Rectal smooth muscle tissue (tissue), 1 donor: ENCODE data around the gene FMNL1.
A peak's percentile ranks its signal among the peaks of the same experiment; 100 is the strongest.
"Not testable (repeated sequence)": the region's sequence is repeated elsewhere in the genome, so short reads cannot be mapped to it uniquely, and the experiment has no call there.

Source experiments
- H3K27ac ChIP-seq: one replicate; pipeline ENCODE4 v1.7.0; 2013; ENCODE audit warnings: low read depth, low read length, inconsistent platforms
- H3K27me3 ChIP-seq: one replicate; pipeline ENCODE4 v1.7.0; 2013; ENCODE audit warnings: low read length; ENCODE audit not compliant: control insufficient read depth, insufficient read depth
- H3K36me3 ChIP-seq: one replicate; pipeline ENCODE4 v1.7.0; 2013; ENCODE audit warnings: low read length; ENCODE audit not compliant: control insufficient read depth, insufficient read depth
- H3K4me1 ChIP-seq: one replicate; pipeline ENCODE4 v1.7.0; 2013; ENCODE audit warnings: low read length; ENCODE audit not compliant: control insufficient read depth, insufficient read depth
- H3K4me3 ChIP-seq: one replicate; pipeline ENCODE4 v1.7.0; 2013; ENCODE audit warnings: low read length
- H3K9ac ChIP-seq: one replicate; pipeline ENCODE4 v1.7.0; 2013; ENCODE audit warnings: low read length

Gene FMNL1

DNA sequence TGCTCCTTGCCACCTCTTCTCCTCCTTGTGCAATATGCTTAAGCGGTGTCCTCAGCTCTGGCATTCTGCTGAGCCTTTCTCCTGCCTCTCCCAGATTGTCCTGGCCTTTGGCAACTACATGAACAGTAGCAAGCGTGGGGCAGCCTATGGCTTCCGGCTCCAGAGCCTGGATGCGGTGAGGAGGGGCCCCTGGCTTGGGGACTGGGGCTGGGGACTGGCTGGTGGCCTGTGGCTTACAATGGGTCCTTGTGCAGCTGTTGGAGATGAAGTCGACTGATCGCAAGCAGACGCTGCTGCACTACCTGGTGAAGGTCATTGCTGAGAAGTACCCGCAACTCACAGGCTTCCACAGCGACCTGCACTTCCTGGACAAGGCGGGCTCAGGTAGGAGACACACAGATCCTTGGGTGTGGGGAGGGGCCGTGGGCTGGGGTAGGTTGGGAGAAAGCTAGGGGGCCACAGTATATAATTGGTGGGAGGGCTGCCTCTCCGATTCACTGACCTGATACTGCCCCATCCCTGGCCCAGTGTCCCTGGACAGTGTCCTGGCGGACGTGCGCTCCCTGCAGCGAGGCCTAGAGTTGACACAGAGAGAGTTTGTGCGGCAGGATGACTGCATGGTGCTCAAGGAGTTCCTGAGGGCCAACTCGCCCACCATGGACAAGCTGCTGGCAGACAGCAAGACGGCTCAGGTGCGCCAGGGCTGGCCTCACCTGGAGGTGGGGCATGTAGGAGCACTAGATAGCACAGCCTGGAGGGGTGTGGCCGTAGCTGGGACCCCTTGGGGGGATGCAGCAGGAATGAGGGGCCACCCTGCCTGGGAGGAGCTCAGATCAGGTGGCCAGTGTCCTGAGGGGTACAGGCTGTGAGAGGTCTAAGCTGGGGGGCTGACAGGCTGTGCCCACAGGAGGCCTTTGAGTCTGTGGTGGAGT, 23.3 kb downstream of the FMNL1 start:
- Histone ChIP-seq H3K4me1 (peaks cover 4% of the 10 kb centered on the region), H3K27me3 (peaks cover 8% of the 10 kb centered on the region), H3K4me3 (no peak overlapping the region), H3K9ac (no peak overlapping the region), H3K27ac (no peak overlapping the region), H3K36me3 (peaks cover 3% of the 10 kb centered on the region)

DNA sequence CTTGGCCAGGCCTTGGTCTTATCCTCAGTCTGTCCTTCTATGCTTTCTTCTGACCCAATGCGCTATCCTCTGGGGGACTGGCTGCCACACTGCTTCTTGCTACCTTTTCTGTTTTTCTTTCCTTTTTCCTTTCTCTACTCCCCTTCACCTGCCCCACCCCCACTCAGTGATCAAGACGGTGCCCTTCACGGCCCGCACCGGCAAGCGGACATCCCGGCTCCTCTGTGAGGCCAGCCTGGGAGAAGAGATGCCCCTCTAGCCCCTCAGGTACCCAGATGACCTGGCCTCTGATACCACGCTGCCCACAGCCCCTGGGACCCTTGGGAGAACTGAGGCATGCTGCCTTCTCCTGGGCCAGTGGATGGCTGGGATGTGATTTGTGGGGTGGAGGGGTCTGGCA, 24.7 kb downstream of the FMNL1 start:
- Histone ChIP-seq H3K27ac (no peak overlapping the region), H3K4me1 (peaks cover 4% of the 10 kb centered on the region)

DNA sequence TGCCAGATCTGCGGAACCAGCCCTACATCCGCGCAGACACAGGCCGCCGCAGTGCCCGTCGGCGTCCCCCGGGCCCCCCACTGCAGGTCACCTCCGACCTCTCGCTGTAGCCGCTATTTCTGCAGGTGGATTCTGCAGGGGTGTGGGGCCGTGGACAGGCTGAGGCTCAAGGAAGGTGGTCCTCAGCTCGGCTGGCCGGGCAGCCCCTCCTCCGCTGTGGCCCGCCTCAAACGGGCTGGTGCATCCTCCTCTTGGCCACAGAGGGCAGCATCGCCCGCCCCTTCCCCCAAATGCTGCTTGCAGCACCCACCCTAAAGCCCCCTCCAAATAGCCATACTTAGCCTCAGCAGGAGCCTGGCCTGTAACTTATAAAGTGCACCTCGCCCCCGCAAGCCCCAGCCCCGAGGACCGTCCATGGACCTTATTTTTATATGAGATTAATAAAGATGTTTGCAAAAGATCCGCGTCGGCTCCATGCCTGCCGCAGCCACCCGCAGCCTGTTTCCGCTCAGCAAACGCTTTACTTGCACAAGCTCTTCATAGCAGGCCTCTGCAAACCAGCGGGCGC, 25.3 kb downstream of the FMNL1 start:
- no peak overlapping the region for H3K27ac ChIP-seq
- peaks cover 4% of the 10 kb centered on the region for H3K4me1 ChIP-seq
- no peaks in the 10 kb centered on the region for H3K27me3 ChIP-seq
- peak overlapping the region; percentile 69 for H3K4me3 ChIP-seq
- H3K36me3 ChIP-seq, result peaks cover 3% of the 10 kb centered on the region
- H3K9ac ChIP-seq, result no peak overlapping the region

More for the DNA sequence above, 24.7 kb downstream of the FMNL1 start:
- peak overlapping the region; percentile 69 for H3K4me3 ChIP-seq
- H3K27me3 ChIP-seq, result no peaks in the 10 kb centered on the region
- H3K36me3 ChIP-seq, result peaks cover 3% of the 10 kb centered on the region
- no peak overlapping the region for H3K9ac ChIP-seq

DNA sequence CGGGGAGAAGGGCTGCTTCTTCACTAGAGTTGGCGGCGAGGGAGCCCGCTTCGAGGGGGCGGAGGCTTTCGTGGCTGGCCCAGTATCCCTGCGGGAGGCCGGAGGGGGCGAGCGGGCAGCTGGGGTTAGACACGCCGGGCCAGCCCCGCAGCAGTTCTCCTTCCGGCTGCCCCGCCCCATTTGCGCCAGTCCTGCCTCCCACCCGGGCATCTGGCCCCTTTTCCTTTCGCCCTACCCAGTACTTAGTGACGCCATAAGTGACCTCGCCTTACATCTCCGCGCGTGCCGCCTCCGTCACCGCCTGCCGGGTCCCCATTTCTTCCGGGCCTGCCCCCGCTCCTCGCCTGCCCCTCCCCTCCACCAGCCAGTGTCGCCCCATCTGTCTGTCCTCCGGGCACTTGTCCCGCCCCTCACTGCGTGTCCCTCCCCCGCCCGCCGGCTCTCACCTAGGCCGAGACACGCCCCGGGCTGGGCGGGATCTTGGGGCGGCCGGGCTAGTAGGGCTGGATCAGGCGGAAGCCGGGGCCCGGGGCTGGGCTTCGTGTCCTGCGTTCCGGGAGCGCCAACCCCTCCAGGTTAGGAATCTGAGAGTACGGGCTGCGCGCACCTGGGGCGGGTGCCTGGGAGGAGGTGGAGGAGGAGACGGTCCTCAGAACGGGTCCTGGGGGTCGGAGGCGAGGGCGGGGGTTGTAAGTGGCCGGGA, 25.9 kb downstream of the FMNL1 start:
- H3K9ac ChIP-seq, result peak overlapping the region; percentile 26
- peaks cover 4% of the 10 kb centered on the region for H3K4me1 ChIP-seq
- H3K27me3 ChIP-seq, result no peaks in the 10 kb centered on the region
- peak overlapping the region; percentile 69 for H3K4me3 ChIP-seq
- H3K27ac ChIP-seq, result peak overlapping the region; percentile 34
- peaks cover 3% of the 10 kb centered on the region for H3K36me3 ChIP-seq

DNA sequence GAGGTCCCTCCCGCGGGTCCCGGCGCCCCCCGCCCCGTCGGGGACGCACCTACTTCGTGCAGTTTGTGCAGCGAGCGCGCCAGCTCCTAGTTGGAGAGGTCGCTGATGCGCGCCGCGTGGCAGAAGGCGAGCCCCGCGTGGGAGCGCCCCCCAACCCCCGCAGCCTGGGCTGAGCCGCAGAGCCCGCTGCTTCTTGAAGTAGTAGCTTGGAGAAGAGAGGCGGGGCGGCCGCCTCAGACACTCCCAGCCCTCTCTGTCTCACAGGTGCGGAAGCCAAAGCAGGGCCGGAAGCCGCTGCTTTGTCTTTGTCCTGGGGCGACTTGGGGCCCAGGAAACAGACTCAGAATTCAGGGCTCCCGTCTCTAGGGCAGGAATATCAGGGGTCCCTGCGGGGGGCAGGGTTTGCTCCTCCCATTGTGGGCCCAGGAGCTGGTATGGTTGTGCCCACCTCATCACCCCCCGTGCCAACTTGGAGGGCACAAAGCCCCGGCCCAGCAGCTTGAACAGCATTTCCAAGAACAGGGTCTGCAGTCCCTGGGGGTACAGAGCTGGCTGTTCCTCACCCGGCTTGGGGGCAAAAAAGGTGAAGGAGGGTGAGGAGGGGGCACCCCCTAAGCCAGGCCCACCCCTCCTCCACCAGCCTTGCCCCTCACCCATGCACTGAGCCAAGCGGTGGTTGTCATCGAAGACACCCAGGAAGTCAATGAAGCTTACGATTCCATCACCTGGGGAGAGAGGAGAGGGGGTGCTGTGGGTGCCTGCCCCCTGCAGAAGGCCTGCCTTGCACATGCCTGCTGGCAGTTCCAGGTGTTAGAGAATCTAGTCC, 26.7 kb downstream of the FMNL1 start:
- H3K9ac ChIP-seq, result peak overlapping the region; percentile 26
- peaks cover 3% of the 10 kb centered on the region for H3K36me3 ChIP-seq
- peak overlapping the region; percentile 69 for H3K4me3 ChIP-seq
- H3K27me3 ChIP-seq, result no peaks in the 10 kb centered on the region
- peaks cover 4% of the 10 kb centered on the region for H3K4me1 ChIP-seq
- H3K27ac ChIP-seq, result no peak overlapping the region

DNA sequence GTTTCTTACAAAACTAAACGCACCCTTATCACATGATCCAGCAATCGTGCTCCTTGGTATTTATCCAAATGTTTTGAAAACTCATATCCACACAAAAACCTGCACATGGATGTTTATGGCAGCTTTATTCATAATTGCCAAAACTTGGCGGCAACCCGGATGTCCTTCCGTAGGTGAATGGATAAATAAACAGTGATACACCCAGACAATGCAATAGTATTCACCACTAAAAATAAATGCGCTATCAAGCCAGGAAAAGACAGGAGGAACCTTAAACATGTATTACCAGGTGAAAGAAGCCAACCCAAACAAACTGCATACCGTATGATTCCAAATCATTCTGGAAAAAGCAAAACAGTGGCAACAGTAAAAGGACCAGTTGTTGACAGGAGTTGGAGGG, 30.2 kb downstream of the FMNL1 start:
- Histone ChIP-seq H3K9ac (no peak overlapping the region), H3K36me3 (no peaks in the 10 kb centered on the region), H3K27me3 (no peaks in the 10 kb centered on the region), H3K4me3 (no peak overlapping the region), H3K4me1 (peaks cover 1% of the 10 kb centered on the region), H3K27ac (no peak overlapping the region)

DNA sequence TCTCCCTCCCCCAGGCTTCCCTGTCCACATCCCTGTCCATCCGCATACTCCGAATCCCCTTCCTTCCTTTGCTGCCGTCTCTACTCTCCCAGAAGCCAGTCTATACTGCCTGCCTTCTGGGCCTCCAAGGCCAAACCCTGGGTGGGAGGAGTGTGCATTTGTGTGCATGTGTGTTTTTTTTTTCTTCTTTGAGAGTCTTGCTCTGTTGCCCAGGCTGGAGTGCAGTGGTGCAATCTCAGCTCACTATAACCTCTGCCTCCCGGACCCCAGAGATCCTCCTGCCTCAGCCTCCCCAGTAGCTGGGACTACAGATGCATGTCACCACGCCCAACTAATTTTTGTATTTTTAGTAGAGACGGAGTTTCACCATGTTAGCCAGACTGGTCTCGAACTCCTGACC, 31.6 kb downstream of the FMNL1 start:
- not testable (repeated sequence) for H3K36me3 ChIP-seq, H3K4me3 ChIP-seq, H3K4me1 ChIP-seq, H3K27ac ChIP-seq, H3K27me3 ChIP-seq, H3K9ac ChIP-seq

DNA sequence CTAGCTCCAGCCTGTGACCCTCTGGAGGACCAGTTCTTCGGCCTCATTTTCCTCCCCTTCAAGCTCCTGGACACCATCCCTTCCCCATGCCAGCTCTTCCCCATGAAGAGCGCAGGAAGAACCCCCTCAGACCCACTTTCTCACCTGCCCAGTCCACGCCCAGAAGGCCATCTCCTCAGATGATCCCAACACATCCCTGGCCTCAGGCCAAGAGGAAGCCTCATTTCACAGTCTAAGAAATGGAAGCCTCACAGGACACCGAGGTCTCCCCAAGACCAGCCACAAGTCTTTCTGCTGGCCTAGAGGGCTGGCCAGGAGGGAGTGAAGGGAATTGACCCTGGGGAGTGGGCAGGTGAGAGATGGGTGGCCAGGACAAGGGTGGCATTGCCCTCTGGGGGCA, 32.2 kb downstream of the FMNL1 start:
- Histone ChIP-seq H3K27ac (no peak overlapping the region), H3K4me3 (no peak overlapping the region), H3K36me3 (no peaks in the 10 kb centered on the region), H3K4me1 (no peaks in the 10 kb centered on the region), H3K9ac (no peak overlapping the region), H3K27me3 (no peaks in the 10 kb centered on the region)

DNA sequence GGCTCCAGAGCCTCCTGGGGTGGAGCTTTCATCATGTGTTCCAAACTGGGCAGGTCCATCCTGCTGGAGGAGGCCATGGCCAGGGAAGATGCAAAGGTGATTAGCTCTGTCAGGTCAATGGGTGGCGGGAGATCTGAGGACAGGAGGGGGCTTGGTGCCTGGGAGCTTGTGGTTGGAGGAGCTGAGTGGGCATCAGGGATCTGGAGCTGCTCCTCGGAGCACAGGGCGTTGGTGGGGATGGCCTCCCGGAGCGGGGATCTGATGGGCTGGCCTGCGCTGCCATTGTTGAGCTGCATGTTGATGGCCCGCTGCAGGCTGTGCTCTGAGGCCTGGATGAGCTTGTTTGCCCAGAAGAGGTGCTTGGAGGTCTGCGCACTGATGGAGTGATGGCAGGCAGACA, 33.7 kb downstream of the FMNL1 start:
- Histone ChIP-seq H3K9ac (no peak overlapping the region), H3K4me1 (no peaks in the 10 kb centered on the region), H3K27me3 (no peaks in the 10 kb centered on the region), H3K36me3 (no peaks in the 10 kb centered on the region), H3K27ac (no peak overlapping the region), H3K4me3 (no peak overlapping the region)

DNA sequence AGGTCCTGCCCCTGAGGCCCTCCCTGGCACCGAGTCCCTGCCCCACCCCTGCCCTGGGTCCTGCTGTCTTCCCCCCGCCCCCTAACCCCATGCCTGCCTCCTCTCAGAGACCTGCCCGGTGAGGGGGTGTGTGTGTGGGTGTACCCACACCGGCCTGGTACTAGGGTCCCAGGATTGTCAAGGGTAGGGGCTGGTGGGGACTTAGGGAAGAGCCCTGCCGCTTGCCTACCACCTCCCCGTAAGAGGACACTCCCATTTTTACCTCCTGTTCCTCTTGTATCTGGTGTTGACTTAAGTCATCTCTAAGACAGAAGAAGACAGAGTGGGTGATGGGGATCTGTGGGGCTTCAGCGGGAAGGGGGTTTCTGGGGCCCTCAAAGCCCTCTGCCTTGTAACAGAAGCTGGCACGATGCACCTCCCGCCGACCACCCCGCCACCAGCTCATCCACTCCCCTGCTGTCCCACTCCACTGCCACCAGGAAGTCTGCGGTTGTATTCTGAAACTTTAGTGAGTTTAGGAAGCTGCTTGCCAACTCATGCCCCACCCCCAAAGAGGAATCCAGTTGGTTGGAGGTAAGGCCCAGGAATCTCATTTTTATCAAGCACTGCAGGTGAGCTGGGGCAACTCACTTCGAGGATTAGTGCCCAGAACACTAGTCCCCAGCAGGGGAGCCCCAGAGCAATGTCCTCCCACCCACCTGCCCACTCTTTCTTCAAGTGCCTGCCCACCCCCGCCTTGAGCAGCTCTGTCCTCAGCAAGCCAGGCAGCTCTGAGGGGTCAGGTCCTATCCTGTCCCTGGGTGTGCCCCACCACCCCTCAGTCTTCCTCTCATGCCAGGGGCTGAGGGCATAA, 34.7 kb downstream of the FMNL1 start:
- Histone ChIP-seq H3K4me1 (peaks cover under 1% of the 10 kb centered on the region), H3K9ac (no peak overlapping the region), H3K27me3 (no peaks in the 10 kb centered on the region), H3K36me3 (no peaks in the 10 kb centered on the region), H3K4me3 (no peak overlapping the region), H3K27ac (no peak overlapping the region)

DNA sequence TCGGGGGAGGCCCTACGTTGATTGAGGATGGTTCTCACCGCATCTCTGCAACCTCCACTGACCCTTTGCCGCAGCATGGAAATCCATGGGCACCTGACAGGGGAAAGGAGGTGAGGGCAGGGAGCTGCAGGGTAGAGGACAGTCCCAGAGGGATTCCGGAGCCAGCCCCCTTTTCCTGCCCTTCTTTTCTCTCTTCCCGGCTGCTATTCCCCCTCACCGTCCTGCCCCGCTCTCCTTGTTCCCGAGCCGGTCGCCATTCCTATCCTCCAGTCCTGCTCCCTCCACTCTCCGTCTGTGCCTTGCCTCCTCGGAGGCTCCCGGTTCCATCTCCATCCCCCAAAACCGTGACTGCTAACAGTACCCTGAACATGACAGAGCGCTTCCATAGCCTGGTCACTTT, 35.4 kb downstream of the FMNL1 start:
- H3K36me3 ChIP-seq, result no peaks in the 10 kb centered on the region

More for the DNA sequence above, 35.4 kb downstream of the FMNL1 start:
- H3K27ac ChIP-seq, result no peak overlapping the region
- H3K27me3 ChIP-seq, result no peaks in the 10 kb centered on the region
- peaks cover 2% of the 10 kb centered on the region for H3K4me1 ChIP-seq
- no peak overlapping the region for H3K4me3 ChIP-seq
- no peak overlapping the region for H3K9ac ChIP-seq
